GM20431 (cell line): Measurements from ENCODE around the gene EFNA4.
"Not testable (repeated sequence)": the region's sequence is repeated elsewhere in the genome, so short reads cannot be mapped to it uniquely, and the experiment has no call there.

Experiments used
- in situ Hi-C: fragments of 300-500 bp; cut with MseI, MboI; formaldehyde crosslinking; loops from one replicate; pipeline ENCODE4 v1.15.0; 2020; ENCODE audit warnings: low sequenced_read_pairs; ENCODE audit not compliant: unreplicated experiment

The EFNA4 gene

GRCh38 chr1:155110826-155111225, 47.3 kb downstream of the EFNA4 start:
- in situ Hi-C loops: no loop called here

DNA sequence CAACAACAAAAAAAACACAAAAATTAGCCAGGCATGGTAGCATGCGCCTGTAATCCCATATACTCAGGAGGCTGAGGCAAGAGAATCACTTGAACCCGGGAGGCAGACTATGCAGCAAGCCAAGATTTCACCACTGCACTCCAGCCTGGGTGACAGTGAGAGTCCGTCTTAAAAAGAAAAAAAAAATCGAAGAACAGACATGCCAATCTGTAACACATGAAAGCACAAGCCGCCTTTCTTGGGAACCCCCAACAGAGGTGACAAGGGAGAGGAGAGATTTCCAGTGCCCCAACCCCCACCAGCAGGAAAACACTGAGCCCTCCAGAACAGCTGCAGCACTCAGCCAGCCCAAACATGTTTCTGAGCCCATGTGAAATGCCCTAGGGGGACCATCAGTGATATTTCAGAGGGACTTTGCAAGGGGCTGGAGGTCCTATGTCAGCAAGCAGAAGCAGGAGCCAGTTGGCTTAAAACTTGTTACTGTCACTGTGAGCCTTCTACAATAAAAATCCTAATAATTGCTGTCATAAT, 50.0 kb downstream of the EFNA4 start:
- in situ Hi-C loops: no loop called here

DNA sequence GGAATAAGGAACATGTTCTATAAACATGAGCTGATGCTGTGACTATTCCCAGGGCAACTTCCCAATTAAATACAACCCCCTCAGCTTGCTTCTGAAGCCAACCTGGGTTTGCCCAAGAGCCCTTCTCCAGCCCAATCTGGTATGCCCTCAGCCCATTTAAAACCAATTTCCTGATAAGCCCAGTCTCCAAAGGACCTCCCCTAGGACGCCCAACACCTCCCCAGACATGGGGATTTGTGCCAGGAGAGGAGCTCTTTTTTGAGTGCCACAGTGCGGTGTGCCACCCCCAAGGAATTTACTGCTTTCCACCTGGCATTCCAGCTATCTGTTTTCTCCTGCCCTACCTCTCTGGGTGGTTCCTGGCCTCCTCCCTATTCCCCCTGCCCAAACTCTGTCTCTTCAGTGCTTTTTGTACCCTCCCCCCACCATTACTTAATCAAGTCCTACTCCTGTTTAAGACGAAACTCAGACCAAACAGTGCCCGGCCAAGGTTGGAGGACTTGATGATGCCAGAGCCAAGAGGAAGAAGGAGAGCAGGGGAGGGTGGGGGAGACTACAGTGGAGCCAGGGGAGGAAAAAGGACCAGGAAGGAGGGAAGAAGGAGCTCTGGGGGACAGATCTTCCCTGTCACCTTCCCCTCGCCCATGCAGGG, 52.7 kb downstream of the EFNA4 start:
- in situ Hi-C loops: no loop called here

DNA sequence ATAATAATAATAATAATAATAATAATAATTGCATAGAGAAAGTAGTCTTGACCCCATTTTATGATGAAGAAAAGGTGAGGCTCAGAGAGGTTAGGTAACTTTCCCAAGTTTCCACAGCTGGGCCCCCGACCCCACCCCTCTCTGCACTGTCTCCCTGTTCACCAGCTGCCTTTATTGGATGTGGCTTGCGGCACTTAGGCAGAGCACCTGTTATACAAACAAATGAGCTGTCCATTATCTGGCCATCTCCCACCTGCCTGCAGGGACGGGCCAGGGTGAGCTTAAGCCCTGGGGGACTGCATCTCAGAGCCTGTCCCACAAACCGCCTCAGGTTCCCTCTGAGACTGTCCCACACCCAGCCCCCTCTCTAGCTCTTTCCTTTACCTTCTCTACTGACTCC, 54.1 kb downstream of the EFNA4 start:
- in situ Hi-C loops: no loop called here

DNA sequence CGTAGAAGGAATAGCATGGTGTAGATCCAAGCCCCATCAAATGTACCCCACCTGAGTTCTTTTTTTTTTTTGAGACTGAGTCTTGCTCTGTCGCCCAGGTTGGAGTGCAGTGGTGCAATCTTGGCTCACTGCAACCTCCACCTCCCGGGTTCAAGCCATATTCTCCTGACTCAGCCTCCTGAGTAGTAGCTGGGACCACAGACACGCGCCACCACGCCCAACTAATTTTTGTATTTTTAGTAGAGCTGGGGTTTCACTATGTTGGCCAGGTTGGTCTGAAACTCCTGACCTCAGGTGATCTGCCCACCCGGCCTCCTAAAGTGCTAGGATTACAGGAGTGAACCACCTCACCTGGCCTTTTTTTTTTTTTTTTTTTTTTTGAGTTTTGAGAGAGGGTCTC, 54.5 kb downstream of the EFNA4 start:
- in situ Hi-C loops: not testable (repeated sequence)
